GM23248 (cell line): Measurements from ENCODE around the gene PTGS1.

Experiments
- EZH2 ChIP-seq: fragments of 200-600 bp; sonication (generic); IDR thresholded peaks from 2 replicates; pipeline ENCODE4 v1.6.1; 2018; ENCODE audit warnings: antibody characterized with exemption, mild to moderate bottlenecking; ENCODE audit not compliant: insufficient read depth, poor library complexity, severe bottlenecking
- EZH2phosphoT487 ChIP-seq: fragments of 200-600 bp; sonication (generic); IDR thresholded peaks from 2 replicates; pipeline ENCODE4 v1.6.1; 2018; ENCODE audit warnings: antibody characterized with exemption, moderate library complexity, mild to moderate bottlenecking, low read depth; ENCODE audit not compliant: insufficient read depth

DNA sequence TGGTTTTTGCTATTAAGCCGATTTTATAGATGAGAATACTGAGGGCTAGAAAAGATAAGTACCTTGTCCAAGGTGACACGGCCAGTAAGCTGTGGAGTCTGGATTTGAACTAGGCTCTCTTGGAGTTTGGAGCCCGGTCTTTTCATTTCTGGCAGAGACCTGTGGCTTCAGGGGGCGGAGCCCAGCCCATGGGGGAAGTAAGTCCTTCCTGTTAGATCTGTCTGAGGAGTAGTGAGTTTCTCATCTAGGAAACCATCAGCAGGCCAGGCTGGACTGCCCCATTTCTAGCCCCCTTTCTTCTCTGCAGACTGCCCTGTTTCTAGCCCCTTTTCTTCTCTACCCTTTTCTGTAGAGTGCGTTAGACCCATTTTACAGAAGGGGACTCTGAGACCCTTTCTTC, 521 bp upstream of the PTGS1 start:
- TF ChIP-seq EZH2phosphoT487 (no peak), EZH2 (no peak)
